ENCODE data around the gene KATNB1.

Gene KATNB1

DNA sequence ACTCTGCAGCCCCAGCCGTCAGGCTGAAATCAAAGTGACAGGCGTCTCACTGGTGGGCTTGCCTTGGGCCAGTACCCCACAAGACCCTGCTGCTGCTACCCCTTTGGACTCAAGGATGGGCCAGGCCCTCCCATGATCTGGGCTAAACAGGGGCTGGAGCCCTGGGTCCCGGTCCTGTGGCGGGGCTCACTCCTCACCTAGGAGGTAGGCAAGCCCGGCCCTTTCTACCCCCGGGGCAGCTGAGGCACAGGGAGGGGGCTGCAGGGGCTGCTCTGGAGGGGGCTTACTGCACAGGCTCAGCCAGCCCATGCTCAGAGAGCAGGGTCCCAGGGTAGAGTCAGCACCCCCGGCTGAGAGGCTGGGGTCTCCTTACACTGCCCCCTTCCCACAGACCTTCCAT lies 23.6 kb downstream of the KATNB1 start:
- no peak for DNase-seq

- no peak for DNase-seq
These were observed 24.2 kb downstream of the KATNB1 start for GRCh38 chr16:57759541-57760356.

DNA sequence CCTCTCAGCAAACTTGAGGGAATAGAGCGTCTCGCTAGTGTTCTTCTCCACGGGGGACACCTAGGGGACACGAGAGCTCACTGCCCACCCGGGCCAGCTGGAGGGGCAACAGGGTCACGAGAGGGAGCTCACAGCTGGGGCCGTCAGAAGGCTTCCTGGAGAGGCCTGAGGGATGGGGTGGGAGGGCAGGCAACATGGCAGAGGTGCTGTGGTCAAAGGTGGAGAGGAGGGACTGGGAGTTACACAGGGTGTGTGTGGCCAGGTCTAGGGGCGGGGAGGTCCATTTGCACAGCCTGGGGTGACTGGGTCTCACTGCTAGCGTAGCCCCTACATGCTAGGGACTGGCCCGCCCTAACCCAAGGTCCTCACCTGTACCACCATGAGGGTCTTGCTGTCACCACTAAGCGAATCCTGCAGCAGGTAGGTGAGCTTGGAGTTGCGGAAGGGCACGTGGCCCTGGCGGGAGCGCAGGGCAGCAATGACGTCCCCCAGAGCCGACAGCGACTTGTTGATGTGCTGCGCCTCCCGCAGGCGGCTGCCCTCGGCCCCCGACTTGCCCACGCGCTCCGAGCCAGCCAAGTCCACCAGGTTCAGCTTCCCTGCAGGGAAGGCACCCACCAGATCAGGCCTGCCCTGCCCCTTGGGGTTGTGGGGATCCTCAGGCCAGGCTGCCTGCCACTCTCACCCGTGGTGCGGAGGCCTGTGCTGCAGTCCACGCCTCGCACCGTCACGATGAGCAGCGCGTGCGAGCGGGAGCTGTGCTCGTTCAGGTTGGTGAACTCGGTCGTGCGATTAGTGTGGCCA lies 25.0 kb downstream of the KATNB1 start:
- DNase-seq: no peak

GRCh38 chr16:57761301-57761700 lies 25.7 kb downstream of the KATNB1 start:
- DNase-seq: no peak

- DNase-seq: no peak
These were observed 26.4 kb downstream of the KATNB1 start for GRCh38 chr16:57761957-57762356.

DNA sequence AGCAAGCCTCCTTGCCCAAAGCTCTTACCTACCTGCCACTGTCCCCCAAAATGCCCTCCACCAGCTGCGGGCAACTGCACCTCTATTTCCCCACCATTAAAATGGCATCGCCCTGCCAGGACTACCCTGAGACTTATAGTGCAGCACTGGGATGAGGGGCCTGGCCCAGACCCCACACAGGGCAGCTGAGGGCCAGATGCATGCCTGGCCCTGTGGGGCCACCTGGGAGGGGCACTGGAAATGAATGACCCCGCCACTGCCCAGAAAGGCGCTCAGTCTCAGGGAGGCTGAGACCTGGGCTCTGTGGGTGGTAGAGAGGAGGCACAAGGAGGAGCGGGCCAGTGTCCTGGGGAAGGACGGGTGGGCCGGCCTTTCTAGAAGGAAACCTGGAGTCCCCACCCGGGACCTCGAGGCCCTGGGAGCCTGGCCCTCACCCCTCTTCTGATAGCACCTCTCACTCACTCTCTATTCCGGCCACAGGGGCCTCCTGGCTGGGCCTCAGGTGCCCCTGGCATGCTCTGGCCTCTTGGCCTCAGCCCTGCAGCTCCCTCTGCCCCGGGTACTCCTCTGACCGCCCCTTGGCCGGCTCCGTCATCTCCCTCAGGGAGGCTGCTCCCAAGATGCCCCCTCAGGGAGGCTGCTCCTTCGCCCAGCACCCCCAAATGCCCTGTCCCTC lies 26.9 kb downstream of the KATNB1 start:
- DNase-seq: no peak

DNA sequence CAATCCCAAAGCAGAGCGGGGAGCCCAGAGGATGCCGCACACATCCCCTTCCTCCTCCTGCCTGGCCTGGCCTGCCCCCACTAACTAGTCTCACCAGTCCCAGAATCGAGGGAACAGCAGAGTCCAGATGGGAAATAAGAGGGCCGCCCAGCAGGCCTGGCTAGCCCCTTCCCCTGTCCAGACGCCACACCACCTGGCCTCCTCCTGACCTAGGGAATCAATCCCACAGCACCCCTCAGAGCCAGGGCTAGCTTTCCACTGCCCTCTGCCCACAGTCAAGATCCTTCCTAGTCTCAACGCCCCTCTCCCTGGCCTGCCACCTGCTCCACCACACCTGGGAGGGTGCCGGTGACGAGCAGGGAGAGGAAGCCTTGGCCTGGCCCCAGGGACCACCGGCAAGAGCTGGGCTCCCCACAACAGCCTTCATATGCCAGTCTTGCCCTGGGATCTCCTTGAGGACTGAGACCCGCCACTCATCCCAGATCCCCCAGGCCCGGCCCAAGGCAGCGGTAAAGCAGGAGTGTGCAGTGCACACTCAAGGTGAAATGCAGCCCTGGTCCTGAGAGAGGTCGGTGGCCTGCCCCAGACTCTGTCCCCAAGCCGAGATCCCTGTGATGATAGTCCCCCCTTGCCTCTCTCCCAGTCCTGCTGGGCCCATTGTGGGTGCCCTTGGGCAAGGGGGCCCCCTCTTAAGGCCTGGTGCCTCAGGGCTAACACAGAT lies 27.9 kb downstream of the KATNB1 start:
- DNase-seq: no peak

DNA sequence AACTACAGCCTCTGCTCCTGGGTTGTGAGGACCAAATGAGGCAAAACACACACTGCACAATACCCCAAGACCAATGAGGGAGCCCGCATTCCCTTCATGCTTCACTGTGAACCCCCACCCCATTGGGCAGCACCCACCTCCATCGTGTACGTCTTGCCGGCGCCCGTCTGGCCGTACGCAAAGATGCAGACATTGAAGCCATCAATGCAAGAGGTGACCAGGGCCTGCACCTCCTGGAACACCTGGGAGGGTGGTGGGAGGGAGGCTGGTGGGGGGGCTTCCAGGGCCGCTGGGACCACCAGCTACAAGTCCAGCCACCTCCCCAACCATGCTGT lies 28.4 kb downstream of the KATNB1 start:
- no peak for DNase-seq

- no peak for DNase-seq
These were observed 29.0 kb downstream of the KATNB1 start for GRCh38 chr16:57764341-57765159.

DNA sequence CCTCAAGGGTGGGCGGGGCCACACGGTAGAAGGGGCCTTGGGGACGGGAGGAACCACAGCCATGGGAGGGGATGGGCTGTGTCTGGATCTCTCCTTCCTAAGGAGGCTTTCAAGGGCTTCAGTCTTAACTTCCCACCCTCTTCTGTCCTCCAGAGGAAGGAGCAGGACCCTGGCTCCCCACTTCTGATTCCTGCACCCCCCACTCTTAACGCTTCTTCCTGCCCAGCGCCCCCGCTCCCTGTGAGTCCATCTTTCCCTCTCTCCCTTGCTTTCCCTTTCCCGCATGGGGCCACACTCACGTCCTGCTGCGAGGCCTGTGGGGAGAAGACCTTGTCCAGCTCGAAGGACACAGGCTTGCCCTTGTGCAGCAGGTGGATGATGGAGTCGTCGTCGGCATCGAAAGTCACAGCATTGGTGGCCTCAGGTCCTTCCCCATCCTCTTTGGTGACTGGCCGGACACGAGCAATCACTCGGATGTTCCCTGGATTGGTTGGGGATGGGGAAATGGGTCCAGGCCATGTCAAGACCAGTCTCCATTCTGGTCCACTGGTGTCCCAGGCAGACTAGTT lies 29.7 kb downstream of the KATNB1 start:
- no peak for DNase-seq

DNA sequence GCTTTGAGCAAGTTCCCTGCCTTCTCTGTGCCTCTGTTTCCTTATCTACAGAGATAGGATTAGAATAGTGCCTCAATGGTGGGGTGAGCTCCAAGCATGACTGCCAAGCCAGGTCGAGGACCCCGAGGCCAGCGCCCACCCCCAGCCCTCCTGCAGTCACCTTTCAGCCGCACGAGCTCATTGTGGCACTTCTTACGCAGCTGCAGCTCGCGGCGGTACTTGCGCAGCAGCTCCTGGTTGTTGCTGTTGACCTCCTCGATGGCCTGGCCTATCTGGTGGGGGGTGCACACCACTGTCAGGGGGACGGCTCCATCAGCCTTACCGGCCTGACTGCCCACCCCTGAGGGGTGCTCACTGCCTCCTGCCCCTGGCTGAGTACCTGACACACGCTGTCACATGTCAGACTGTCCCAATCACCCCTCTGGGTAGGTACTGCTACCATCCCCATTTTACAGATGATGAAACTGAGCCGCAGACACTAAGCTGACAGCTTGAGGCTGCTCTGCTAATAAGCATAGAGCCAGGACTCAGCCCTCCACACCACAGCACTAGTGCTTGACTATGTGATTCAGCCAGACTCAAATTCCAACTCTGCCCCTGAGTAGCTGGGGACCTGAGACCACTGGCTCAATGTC lies 31.3 kb downstream of the KATNB1 start:
- no peak for DNase-seq

- DNase-seq: no peak
These were observed 34.1 kb downstream of the KATNB1 start for GRCh38 chr16:57769541-57770145.

- no peak for DNase-seq
These were observed 34.8 kb downstream of the KATNB1 start for GRCh38 chr16:57770361-57770760.

- no peak for DNase-seq
These were observed 35.7 kb downstream of the KATNB1 start for GRCh38 chr16:57771141-57771785.

DNA sequence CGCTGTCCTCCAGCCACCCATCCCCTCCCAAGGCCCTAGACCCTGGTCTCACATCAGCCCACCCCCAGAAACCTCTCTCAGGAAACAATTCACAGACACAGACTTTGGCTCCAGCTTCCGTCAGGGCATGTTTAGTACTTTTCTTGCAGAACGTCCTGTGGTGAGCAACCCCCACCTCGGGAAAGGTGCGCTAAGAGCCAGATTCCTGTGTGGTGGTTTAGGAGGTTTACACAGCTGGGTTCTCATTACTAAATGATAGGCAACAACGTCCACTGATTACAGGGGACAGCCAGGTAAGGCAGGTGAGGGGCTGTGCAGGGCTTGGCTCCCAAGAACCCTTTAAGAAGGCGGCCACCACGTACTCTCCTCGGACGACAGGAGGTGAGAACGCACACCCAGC lies 37.4 kb downstream of the KATNB1 start:
- no peak for DNase-seq

DNA sequence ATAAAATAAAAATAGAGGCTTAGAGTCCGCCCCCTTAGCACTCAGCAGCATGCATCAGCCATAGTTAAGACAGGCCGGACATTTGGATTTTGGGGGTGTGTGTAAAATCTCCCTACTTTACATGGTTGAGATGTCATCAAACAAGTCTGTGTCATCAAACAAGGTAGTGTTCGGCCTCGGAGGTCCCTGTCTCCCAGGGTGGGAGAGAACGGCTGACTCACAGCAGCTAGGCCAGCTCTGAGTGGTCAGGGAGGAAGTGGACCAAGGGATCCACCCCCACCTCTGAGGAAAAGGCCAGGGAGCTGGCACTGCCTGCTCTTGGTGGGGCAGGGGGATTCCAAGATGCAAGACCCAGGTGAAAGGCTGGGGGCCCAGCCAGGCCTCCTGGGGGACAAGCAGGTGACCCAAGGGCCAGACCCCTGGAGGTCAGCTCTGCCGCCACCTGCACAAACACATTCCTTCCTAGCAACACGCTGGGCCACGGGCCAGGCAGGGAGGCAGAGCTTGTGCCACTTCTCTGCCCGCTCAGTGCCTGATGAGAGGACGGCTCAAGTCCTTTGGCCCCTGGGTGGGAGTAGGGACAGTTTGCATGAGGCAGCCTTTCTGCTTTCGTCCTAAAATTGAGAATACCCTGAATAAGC lies 38.2 kb downstream of the KATNB1 start:
- no peak for DNase-seq

- DNase-seq: no peak
These were observed 39.2 kb downstream of the KATNB1 start for GRCh38 chr16:57774705-57775285.

GRCh38 chr16:57775661-57776469 lies 40.3 kb downstream of the KATNB1 start:
- DNase-seq: peak; percentile 72

- DNase-seq: no peak
These were observed 43.1 kb downstream of the KATNB1 start for GRCh38 chr16:57778658-57779057.

Data from NCI-H345 (cell line).